ENCODE data around the gene ZBTB3. TPM values are rescaled to one million over a fixed set of nuclear protein-coding genes. Genes with fewer than 3 reads are reported as not detected.

Gene ZBTB3
- total and polyA plus RNA-seq, 9 of the 15 experiments (the other 6 are each of a cell fraction or from before 2014, with no cell fraction given) = 1.9 to 10.0 (median 4.9) TPM

GRCh38 chr11:62786318-62787004 lies 32.5 kb upstream of the ZBTB3 start (continued):
- 0 out of 2 replicates have a peak, but pooled peaks have one; percentile 42 for TF ChIP-seq ZBTB43 (CRISPR knock-in tag; IDR thresholded peaks at IDR 0.05)
- TF ChIP-seq SIN3A (IDR thresholded peaks at IDR 0.05; ENCODE audit: borderline replicate concordance in 2 of 2, control insufficient read depth in 1 of 2, low read depth in 2 of 2, low read length in 2 of 2) = peak in 1 of 2 experiments; percentile 36; a peak in 2 of 4 replicates
- TF ChIP-seq ZNF165 (CRISPR knock-in tag; IDR thresholded peaks at IDR 0.05; ENCODE audit: borderline replicate concordance) = no peak
- TF ChIP-seq MAFF (IDR thresholded peaks at IDR 0.05; ENCODE audit: low read length) = no peak
- TF ChIP-seq ZNF217 (CRISPR knock-in tag; IDR thresholded peaks at IDR 0.05) = no peak
- peak; percentile 84; the same call in 1 of the 2 replicates for TF ChIP-seq ZNF592 (IDR thresholded peaks at IDR 0.05)
- no peak for TF ChIP-seq TSHZ1 (CRISPR knock-in tag; IDR thresholded peaks at IDR 0.05)
- TF ChIP-seq XRCC4 (IDR thresholded peaks at IDR 0.05; ENCODE audit: extremely low read depth, insufficient read depth, insufficient read length) = no peak
- no peak for TF ChIP-seq ELF2 (CRISPR knock-in tag; IDR thresholded peaks at IDR 0.05)
- peak; percentile 18; the same call in 1 of the 2 replicates for TF ChIP-seq FOXP4 (CRISPR knock-in tag; IDR thresholded peaks at IDR 0.05; ENCODE audit: borderline replicate concordance)
- TF ChIP-seq BHLHE40 (IDR thresholded peaks at IDR 0.05; ENCODE audit: low read length) = peak; percentile 41; the same call in 1 of the 2 replicates
- no peak for TF ChIP-seq HINFP (tag; conservative IDR thresholded peaks at IDR 0.05; ENCODE audit: low read depth)
- peak; percentile 12; the same call in 1 of the 2 replicates for TF ChIP-seq NFIC (IDR thresholded peaks at IDR 0.05)
- no peak for TF ChIP-seq ZSCAN29 (IDR thresholded peaks at IDR 0.05)

Data from K562 (cell line).